Retina (tissue), 1 donor: ENCODE measurements around the gene TMEM272.

Experiments used
- DNase-seq: peaks from one replicate; pipeline ENCODE4 v3.0.0-alpha.2; 2016

Gene TMEM272

GRCh38 chr13:51780099-51780498 is 64.9 kb downstream of the TMEM272 start:
- DNase-seq: no peak

- no peak for DNase-seq
Observed at GRCh38 chr13:51778392-51778791, 66.6 kb downstream of the TMEM272 start.

- DNase-seq: no peak
Observed at GRCh38 chr13:51777921-51778320, 67.1 kb downstream of the TMEM272 start.

- DNase-seq: no peak
Observed at GRCh38 chr13:51776179-51776578, 68.8 kb downstream of the TMEM272 start.

DNA sequence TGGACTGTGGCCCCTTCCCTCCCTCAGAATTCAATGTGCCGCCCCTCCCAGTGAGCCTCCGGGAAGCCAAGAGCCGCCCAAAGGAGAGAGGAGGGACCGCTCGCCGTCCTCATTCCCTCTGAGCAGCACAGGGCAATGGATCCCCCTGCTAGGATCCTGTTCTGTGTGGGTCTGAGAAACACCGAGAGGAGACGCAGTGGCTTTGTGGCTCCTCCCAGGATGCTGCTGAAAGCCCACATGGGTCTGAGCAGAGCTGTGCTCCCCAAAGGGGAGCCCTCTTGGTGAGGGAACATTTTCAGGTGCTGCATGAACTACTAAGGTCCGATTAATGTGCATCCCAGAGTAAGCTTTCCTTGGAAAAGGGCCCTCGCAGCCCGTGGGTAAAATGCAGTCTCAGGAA is 71.5 kb downstream of the TMEM272 start:
- no peak for DNase-seq

DNA sequence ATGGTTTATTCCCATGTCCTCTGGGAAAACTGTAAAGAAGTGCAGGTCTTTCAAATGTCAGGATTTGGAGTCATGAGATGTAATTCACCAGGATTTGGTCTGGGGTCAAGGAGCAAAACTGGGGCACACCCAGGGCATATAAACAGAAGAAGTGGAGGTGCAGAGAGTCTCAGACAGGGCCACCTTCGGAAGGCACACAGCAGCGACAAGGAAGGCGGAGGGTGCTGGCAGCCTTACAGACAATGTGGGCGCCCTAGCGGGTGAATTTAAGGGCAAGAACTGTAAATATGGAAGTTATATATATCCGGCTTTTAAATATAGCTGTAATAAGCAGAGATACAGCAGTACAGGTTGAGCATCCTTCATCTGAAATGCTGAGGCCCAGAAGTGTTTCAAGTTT is 72.2 kb downstream of the TMEM272 start:
- no peak for DNase-seq

- no peak for DNase-seq
Observed at GRCh38 chr13:51772105-51772455, 72.9 kb downstream of the TMEM272 start.

GRCh38 chr13:51771418-51772104 is 73.4 kb downstream of the TMEM272 start:
- DNase-seq: no peak

DNA sequence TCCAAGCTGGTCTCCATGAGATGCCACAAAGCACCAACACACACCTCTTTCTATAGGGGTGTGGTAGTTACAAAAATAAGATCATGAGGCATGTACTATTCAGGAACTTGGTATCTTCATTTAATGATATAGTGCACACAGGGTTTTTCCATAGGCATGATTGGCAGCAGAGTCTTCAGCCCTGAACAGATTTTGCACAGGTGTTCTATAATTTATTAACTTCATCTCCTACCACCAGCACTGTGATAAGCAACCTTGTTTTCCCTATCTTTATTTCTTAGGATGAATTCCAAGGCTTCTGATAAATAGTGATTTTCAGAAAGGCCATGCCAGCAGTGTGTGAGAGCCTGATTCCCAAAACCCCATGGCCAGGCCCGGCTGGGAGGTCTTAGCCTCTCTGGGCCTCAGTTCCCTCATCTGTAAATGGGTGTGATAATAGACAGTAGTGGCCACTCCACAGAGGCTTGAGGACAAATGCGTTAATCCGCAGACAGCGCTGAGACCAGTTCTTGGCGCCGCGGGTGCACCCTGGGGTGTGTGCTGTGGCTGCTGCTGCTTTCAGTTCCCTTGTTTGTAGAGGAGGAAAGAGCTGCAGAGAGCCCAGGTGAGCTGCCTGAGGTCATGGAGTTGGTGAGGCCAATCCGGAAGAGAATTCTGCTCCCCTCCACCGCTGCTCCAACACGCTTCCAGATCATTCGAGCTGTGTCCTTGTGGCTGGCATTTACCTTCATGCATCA is 74.1 kb downstream of the TMEM272 start:
- DNase-seq: no peak

DNA sequence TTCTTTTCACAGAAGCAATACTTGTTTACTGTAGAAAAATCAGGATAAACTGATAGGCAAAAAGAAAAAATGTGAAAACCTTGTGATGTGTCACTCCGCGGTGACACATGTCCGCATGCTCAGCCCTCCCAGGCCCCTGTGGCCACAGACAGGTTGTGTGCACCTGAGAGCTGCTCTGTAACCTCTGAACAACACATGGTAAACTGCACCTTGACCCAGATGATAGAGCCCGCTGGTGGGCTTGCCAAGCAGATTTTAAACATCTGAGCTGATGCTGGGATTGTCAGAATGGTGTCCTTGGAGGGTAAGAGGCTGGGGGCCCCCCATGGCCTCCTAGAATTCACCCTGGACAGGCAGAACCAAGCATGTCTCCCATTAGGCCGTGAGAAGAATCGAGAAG is 74.8 kb downstream of the TMEM272 start:
- DNase-seq: no peak

GRCh38 chr13:51769455-51770127 is 75.4 kb downstream of the TMEM272 start:
- DNase-seq: no peak

GRCh38 chr13:51768976-51769375 is 76.0 kb downstream of the TMEM272 start:
- DNase-seq: no peak

GRCh38 chr13:51768378-51768921 is 76.5 kb downstream of the TMEM272 start:
- DNase-seq: no peak

DNA sequence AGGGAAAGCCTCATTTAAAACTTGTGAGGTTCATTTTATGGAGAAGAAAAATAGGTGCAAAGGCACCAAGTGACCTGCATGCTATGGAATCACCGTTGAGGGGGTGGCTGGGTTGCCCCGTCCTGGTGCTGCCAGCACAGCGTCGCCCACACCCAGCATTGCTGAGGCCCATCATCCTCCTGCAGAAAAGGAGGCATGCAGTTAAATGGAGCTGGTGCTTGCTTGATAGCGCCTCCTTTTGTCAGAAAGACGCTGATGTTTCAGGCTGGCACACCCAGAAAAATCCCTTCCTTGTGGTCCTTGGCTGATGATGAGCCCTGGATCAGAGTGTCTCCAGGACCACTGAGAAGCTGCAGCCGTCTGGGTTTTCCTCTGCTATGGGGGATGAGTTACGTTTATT is 77.9 kb downstream of the TMEM272 start:
- DNase-seq: no peak

- DNase-seq: no peak
Observed at GRCh38 chr13:51765142-51765515, 79.8 kb downstream of the TMEM272 start.

DNA sequence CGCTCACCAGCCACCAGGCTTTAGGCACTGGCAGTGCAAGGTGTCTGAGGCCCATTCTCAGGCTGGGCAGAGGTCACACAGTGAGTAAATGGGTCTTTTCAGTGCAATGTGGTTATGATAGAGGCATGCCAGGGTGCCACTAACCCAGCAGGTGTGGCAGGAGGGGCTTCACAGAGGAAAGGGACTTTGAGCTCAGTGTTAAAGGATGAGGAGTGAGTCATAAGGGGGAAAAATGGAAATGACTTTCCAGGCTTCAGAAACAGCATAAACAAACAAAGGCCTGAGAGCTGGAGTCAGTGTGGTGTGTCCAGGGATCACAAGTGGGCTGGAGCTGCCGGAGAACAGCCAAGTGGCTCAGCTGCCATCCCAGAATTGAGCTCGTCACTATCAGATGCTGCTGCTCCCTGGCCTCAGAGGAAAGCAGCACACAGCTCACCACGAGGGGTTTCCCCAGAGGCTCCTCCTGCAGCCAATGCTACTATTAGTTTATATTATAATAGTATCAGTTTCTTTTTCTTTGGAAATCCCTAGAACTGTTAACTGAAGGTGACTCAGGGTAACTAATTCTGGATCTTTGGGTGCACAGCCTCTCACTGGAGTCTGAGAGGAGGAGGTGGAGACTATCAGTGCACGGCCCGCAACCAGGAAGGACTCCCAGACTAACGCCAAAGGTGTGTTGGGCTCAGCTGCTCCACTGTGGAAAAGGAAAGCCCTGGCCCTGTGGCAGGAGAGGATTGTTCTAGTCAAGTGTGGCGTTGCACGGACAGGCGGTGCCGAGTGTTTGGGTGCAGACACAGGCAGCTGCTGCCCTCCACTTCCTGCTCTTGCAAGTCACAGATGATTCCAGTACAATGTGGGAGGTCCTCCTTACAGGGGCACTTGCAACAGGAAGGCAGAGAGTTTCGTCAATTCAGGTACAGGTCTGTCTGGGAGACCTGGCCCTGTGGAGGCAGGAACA is 80.5 kb downstream of the TMEM272 start:
- no peak for DNase-seq

DNA sequence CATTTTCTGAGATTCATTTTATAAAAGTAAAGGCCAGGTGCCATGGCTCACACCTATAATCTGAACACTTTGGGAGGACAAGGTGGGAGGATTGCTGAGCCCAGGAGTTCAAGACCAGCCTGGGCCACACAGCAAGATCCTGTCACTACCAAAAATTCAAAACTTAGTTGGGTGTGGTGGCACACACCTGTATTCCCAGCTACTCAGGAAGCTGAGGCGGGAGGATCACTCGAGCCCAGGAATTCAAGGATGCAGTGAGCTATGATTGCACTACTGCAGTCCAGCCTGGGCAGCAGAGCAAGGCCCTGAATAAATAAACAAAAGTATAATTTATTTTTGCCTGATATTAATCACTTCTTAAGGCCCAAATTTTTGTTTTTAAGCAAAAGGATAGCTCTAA is 81.5 kb downstream of the TMEM272 start:
- no peak for DNase-seq
